PC-9 (cell line): ENCODE results near the gene POLR3F. TPM values are rescaled to one million over a fixed set of nuclear protein-coding genes. Genes with fewer than 3 reads are reported as not detected.

Experiments
- BruUV-seq: library from RNA; stranded (reverse); fragments of 400-500 nt; replicated peaks from 2 replicates; lab custom pipeline; 2021; lab: Mats Ljungman, UMichigan
- CTCF ChIA-PET: fragments of 300-600 bp; sonication (Branson Sonifier 250); formaldehyde crosslinking; loops from one replicate; lab custom pipeline; 2022; ENCODE audit warnings: antibody characterized with exemption; lab: Charles Lee
- POLR2A ChIA-PET: fragments of 300-600 bp; sonication (Branson Sonifier 250); formaldehyde crosslinking; loops from one replicate; lab custom pipeline; 2022; ENCODE audit warnings: antibody characterized with exemption; ENCODE audit not compliant: unreplicated experiment; lab: Charles Lee
- DNase-seq, 2 experiments: peaks; one replicate each; pipeline versions ENCODE4 v3.0.0 to v3.0.0-alpha.2; 2015 to 2022; ENCODE audit warnings: mixed read lengths in 1 of 2
- H2AFZ ChIP-seq: fragments of 200-600 bp; sonication (generic); 2 replicates; pipeline ENCODE4 v1.8.1; 2017; ENCODE audit warnings: antibody characterized with exemption
- H3F3A ChIP-seq: fragments of 200-600 bp; sonication (generic); 2 replicates; pipeline ENCODE4 v1.8.1; 2017; ENCODE audit warnings: antibody characterized with exemption, mild to moderate bottlenecking, low read depth; ENCODE audit not compliant: insufficient read depth
- H3K27ac ChIP-seq: fragments of 200-600 bp; sonication (generic); 2 replicates; pipeline ENCODE4 v1.6.1; 2016; ENCODE audit warnings: mixed run types
- H3K27me3 ChIP-seq: fragments of 200-600 bp; sonication (generic); 2 replicates; pipeline ENCODE4 v1.6.1; 2016; ENCODE audit warnings: low read depth, mixed run types; ENCODE audit not compliant: insufficient read depth
- H3K36me3 ChIP-seq: fragments of 200-600 bp; sonication (generic); 2 replicates; pipeline ENCODE4 v1.6.1; 2016; ENCODE audit warnings: low read depth, mixed run types
- H3K4me1 ChIP-seq: fragments of 200-600 bp; sonication (generic); replicated peaks from 2 replicates; pipeline ENCODE4 v1.6.1; 2016; ENCODE audit warnings: mixed run types; ENCODE audit not compliant: insufficient read depth
- H3K4me2 ChIP-seq: fragments of 200-600 bp; sonication (generic); 2 replicates; pipeline ENCODE4 v1.6.1; 2017; ENCODE audit warnings: mixed run types
- H3K4me3 ChIP-seq: fragments of 200-600 bp; sonication (generic); 2 replicates; pipeline ENCODE4 v1.6.1; 2016; ENCODE audit warnings: mixed run types
- H3K79me2 ChIP-seq: fragments of 200-600 bp; sonication (generic); 2 replicates; pipeline ENCODE4 v1.6.1; 2017; ENCODE audit warnings: low read depth, mixed run types
- H3K9me2 ChIP-seq: fragments of 200-600 bp; sonication (generic); 2 replicates; pipeline ENCODE4 v1.8.1; 2017; ENCODE audit warnings: mild to moderate bottlenecking; ENCODE audit not compliant: insufficient read depth
- H3K9me3 ChIP-seq: fragments of 200-600 bp; sonication (generic); 2 replicates; pipeline ENCODE4 v1.8.1; 2016; ENCODE audit warnings: low read depth; ENCODE audit not compliant: insufficient read depth
- H4K20me1 ChIP-seq: fragments of 200-600 bp; sonication (generic); 2 replicates; pipeline ENCODE4 v1.8.1; 2017; ENCODE audit not compliant: insufficient read depth
- CTCF ChIP-seq: fragments of 200-600 bp; sonication (generic); conservative IDR thresholded peaks from 2 replicates; pipeline ENCODE4 v1.6.1; 2017; ENCODE audit warnings: mixed run types, antibody characterized with exemption, mild to moderate bottlenecking, moderate library complexity
- EZH2 ChIP-seq: fragments of 200-600 bp; sonication (generic); IDR thresholded peaks from 2 replicates; pipeline ENCODE4 v1.8.0; 2017; ENCODE audit warnings: antibody characterized with exemption, low read depth
- intact Hi-C: fragments of 100-400 bp; cut with micrococcal nuclease; formaldehyde crosslinking; loops from one replicate; pipeline ENCODE4 v1.10.0; 2022; ENCODE audit not compliant: unreplicated experiment
- microRNA-seq: library from miRNA; unstranded; fragments of <30 nt; microRNA quantifications from one replicate; pipeline ENCODE4 v1.2.0, GENCODE V29; 2021; ENCODE audit warnings: borderline number of aligned reads, borderline replicate concordance
- total RNA-seq: library from RNA; stranded (reverse); gene quantifications from 2 replicates; pipeline ENCODE4 v1.2.3, GENCODE V29; 2021

The POLR3F gene
- total RNA-seq, 1 experiment from 2014 or later, result 9.6 TPM

GRCh38 chr20:18533491-18533890, 66.3 kb downstream of the POLR3F start:
- DNase-seq, result no peak

GRCh38 chr20:18533978-18534644, 66.9 kb downstream of the POLR3F start:
- Histone ChIP-seq H3K4me1 (no peaks in the 10 kb centered on the region), H3K79me2 (no peaks in the 10 kb centered on the region), H3K9me3 (no peaks in the 10 kb centered on the region), H3K4me3 (no peak overlapping the region), H4K20me1 (no peaks in the 10 kb centered on the region), H3F3A (no peaks in the 10 kb centered on the region), H3K27ac (no peak overlapping the region), H3K9me2 (no peaks in the 10 kb centered on the region), H2AFZ (no peak overlapping the region), H3K36me3 (peaks cover 35% of the 10 kb centered on the region), H3K27me3 (no peaks in the 10 kb centered on the region), H3K4me2 (no peak overlapping the region)
- CTCF ChIA-PET, result no interaction called here
- TF ChIP-seq EZH2 (no peak), CTCF (no peak)
- intact Hi-C loops, result no loop called here
- POLR2A ChIA-PET, result no interaction called here
- BruUV-seq, result no TSS peak
- DNase-seq, result no peak

More at GRCh38 chr20:18533491-18533890, 66.3 kb downstream of the POLR3F start:
- ChIA-PET CTCF (no interaction called here), POLR2A (no interaction called here)
- TF ChIP-seq EZH2 (no peak), CTCF (no peak)
- Histone ChIP-seq H3K9me3 (no peaks in the 10 kb centered on the region), H3K79me2 (no peaks in the 10 kb centered on the region), H4K20me1 (no peaks in the 10 kb centered on the region), H3K4me2 (no peak overlapping the region), H3K27me3 (no peaks in the 10 kb centered on the region), H3K4me1 (no peaks in the 10 kb centered on the region), H2AFZ (no peak overlapping the region), H3K36me3 (peaks cover 35% of the 10 kb centered on the region), H3K9me2 (no peaks in the 10 kb centered on the region), H3F3A (no peaks in the 10 kb centered on the region), H3K27ac (no peak overlapping the region), H3K4me3 (no peak overlapping the region)
- intact Hi-C loops, result no loop called here
- no TSS peak for BruUV-seq

Small RNA genes lying within 50 kb of the gene (microRNA-seq; reads per million reads assigned to microRNA genes)
- not detected for gene MIR3192

Other genes starting within 250 kb of the POLR3F start
- gene ZNF133, start 178.9 kb upstream of the POLR3F start, total RNA-seq, result 16.3 and 22.8 TPM in 2 replicates
- gene DZANK1, start 360 bp upstream of the POLR3F start, total RNA-seq, result 4.4 and 7.3 TPM in 2 replicates
- gene RBBP9, start 29.8 kb downstream of the POLR3F start, total RNA-seq, result 24.0 and 29.5 TPM in 2 replicates
- 60.3 and 78.5 TPM in 2 replicates for gene SEC23B, start 40.5 kb downstream of the POLR3F start, total RNA-seq
- 105 and 114 TPM in 2 replicates for gene SMIM26, start 100.0 kb downstream of the POLR3F start, total RNA-seq
- 62.8 and 80.9 TPM in 2 replicates for gene DTD1, start 120.7 kb downstream of the POLR3F start, total RNA-seq